K562 (cell line): ENCODE data around the gene GVQW3. TPM values are rescaled to one million over a fixed set of nuclear protein-coding genes. Genes with fewer than 3 reads are reported as not detected.

Experiments
- ATAC-seq: fragments of 200-7000 bp; cut with Tn5 transposase; 3 replicates; pipeline ENCODE4 v1.9.1; 2020; ENCODE audit warnings: moderate library complexity
- BruUV-seq: library from RNA; stranded (reverse); fragments of 400-500 nt; replicated peaks from 2 replicates; lab custom pipeline; 2021; lab: Mats Ljungman, UMichigan
- CTCF ChIA-PET: fragments of 300-600 bp; formaldehyde crosslinking; extraction: SDS; loops from one replicate; lab custom pipeline; 2021; ENCODE audit warnings: low intra/inter-chr PET ratio; lab: Yijun Ruan, JAX
- POLR2A ChIA-PET: fragments of 300-600, 350-650 bp; sonication (Branson Sonifier 250); formaldehyde crosslinking; extraction: SDS; loops from one replicate; lab custom pipeline; 2021; ENCODE audit warnings: antibody characterized with exemption, inconsistent platforms; lab: Yijun Ruan, JAX
- DNase-seq, 4 experiments: peaks; one replicate each; pipeline versions ENCODE4 v3.0.0 to v3.0.0-alpha.2; 2011 to 2018; ENCODE audit warnings: low spot score in 3 of 4, mixed read lengths in 3 of 4; ENCODE audit errors: extremely low read depth in 1 of 4
- FAIRE-seq: peaks from 2 replicates; lab custom pipeline; 2011; peaks lifted over from hg19 to GRCh38; lab: Jason Lieb, UNC
- H2AFZ ChIP-seq: 2 replicates; pipeline ENCODE4 v1.6.0; 2011; ENCODE audit warnings: low read depth, low read length, control low read depth, inconsistent platforms
- H3K27ac ChIP-seq: fragments of 200-600 bp; 3 replicates; pipeline ENCODE4 v1.8.0; 2011; ENCODE audit warnings: low read depth, mild to moderate bottlenecking, control low read depth, inconsistent platforms, low read length, moderate library complexity, mixed read lengths; ENCODE audit errors: extremely low read depth
- H3K27me3 ChIP-seq, 2 experiments: fragments of 300-600 bp in 1 of 2; 2 replicates in 1 of 2; 3 replicates in 1 of 2; pipeline versions ENCODE4 v1.6.0 to v1.8.0; 2011; ENCODE audit warnings: inconsistent platforms in 2 of 2, low read length in 2 of 2, mild to moderate bottlenecking in 1 of 2, mixed read lengths in 1 of 2, moderate library complexity in 1 of 2; ENCODE audit not compliant: control insufficient read depth in 2 of 2, insufficient read depth in 2 of 2
- H3K36me3 ChIP-seq: fragments of 300-600 bp; 3 replicates; pipeline ENCODE4 v1.8.0; 2011; ENCODE audit warnings: mild to moderate bottlenecking, low read length, inconsistent platforms; ENCODE audit not compliant: control insufficient read depth, insufficient read depth
- H3K4me1 ChIP-seq, 2 experiments: fragments of 200-600 bp in 1 of 2; replicated peaks in 1 of 2; 2 replicates in 1 of 2; 3 replicates in 1 of 2; pipeline versions ENCODE4 v1.5.1 to v1.8.0; 2011; ENCODE audit warnings: inconsistent platforms in 2 of 2, low read length in 2 of 2, mild to moderate bottlenecking in 1 of 2, mixed read lengths in 1 of 2, moderate library complexity in 1 of 2; ENCODE audit not compliant: control insufficient read depth in 2 of 2, insufficient read depth in 2 of 2
- H3K4me2 ChIP-seq: 2 replicates; pipeline ENCODE4 v1.6.1; 2011; ENCODE audit warnings: low read length, control low read depth, inconsistent platforms, mixed read lengths; ENCODE audit not compliant: insufficient read depth
- H3K4me3 ChIP-seq: fragments of 200-600 bp; sonication (generic), shearing (Covaris generic); 2 replicates; pipeline ENCODE4 v1.5.1; 2016; ENCODE audit warnings: control low read depth, inconsistent platforms
- H3K79me2 ChIP-seq: fragments of 200-600 bp; 3 replicates; pipeline ENCODE4 v1.8.0; 2011; ENCODE audit warnings: low read length, inconsistent platforms; ENCODE audit not compliant: control insufficient read depth, insufficient read depth
- H3K9ac ChIP-seq, 2 experiments: 2 replicates each; pipeline versions ENCODE4 v1.6.0 to v1.6.1; 2011; ENCODE audit warnings: low read depth in 2 of 2, low read length in 2 of 2, control low read depth in 1 of 2, inconsistent platforms in 1 of 2, mild to moderate bottlenecking in 1 of 2, mixed read lengths in 1 of 2; ENCODE audit not compliant: insufficient read depth in 1 of 2
- H3K9me1 ChIP-seq: one replicate; pipeline ENCODE4 v1.6.0; 2011; ENCODE audit warnings: inconsistent platforms, mild to moderate bottlenecking, low read length, moderate library complexity; ENCODE audit not compliant: control insufficient read depth, insufficient read depth
- H3K9me3 ChIP-seq: replicated peaks from 2 replicates; pipeline ENCODE4 v1.5.1; 2011; ENCODE audit warnings: low read depth, low read length, inconsistent platforms; ENCODE audit not compliant: control insufficient read depth, insufficient read depth
- H4K20me1 ChIP-seq: replicated peaks from 2 replicates; pipeline ENCODE4 v1.6.1; 2011; ENCODE audit warnings: low read length, inconsistent platforms, mixed read lengths; ENCODE audit not compliant: control insufficient read depth, insufficient read depth
- C11orf30 ChIP-seq: fragments of 450-650 bp; IDR thresholded peaks from 2 replicates; pipeline ENCODE4 v1.6.1; 2016; ENCODE audit warnings: low read depth, mild to moderate bottlenecking
- HOXB6 ChIP-seq: fragments of 250-450 bp; sonication (Bioruptor Pico); IDR thresholded peaks from 2 replicates; pipeline ENCODE4 v1.5.1; 2022; ENCODE audit warnings: mild to moderate bottlenecking, borderline replicate concordance
- MCM7 ChIP-seq, 2 experiments: fragments of 450-650 bp; IDR thresholded peaks; 2 replicates each; pipeline ENCODE4 v1.6.1; 2016 to 2018
- PTBP1 ChIP-seq: fragments of 200-400 bp; formaldehyde crosslinking; IDR thresholded peaks from 2 replicates; pipeline ENCODE4 v1.6.1; 2017; ENCODE audit warnings: low read depth, low read length
- TCF3 ChIP-seq: sonication (generic); formaldehyde crosslinking; IDR thresholded peaks from 2 replicates; pipeline ENCODE4 v1.4.0; 2020; ENCODE audit warnings: mild to moderate bottlenecking, missing genetic modification reagents
- ZEB2 ChIP-seq: fragments of 450-650 bp; IDR thresholded peaks from 2 replicates; pipeline ENCODE4 v1.6.1; 2016
- ZNF134 ChIP-seq: fragments of 250-450 bp; sonication (Bioruptor Pico); conservative IDR thresholded peaks from 2 replicates; pipeline ENCODE4 v1.4.0; 2020
- ZNF316 ChIP-seq: fragments of 450-650 bp; IDR thresholded peaks from 2 replicates; pipeline ENCODE4 v1.6.1; 2016
- WGBS: fragments of 100-300 bp; shearing (Covaris generic); methylation state at CpG from one replicate; pipeline ENCODE4 v1.1.6; 2016; ENCODE audit warnings: low coverage, mixed read lengths; ENCODE audit not compliant: insufficient coverage; ENCODE audit errors: missing lambda C conversion rate; 5-methylcytosine and 5-hydroxymethylcytosine counted together
- in situ Hi-C: fragments of 300-500 bp; cut with MboI; formaldehyde crosslinking; loops from 4 replicates; pipeline ENCODE4 v1.15.0; 2018; ENCODE audit warnings: inconsistent platforms, mixed read lengths
- intact Hi-C: fragments of 100-400 bp; cut with micrococcal nuclease; formaldehyde crosslinking; loops from 2 replicates; pipeline ENCODE4 v1.14.2; 2022
- polyA plus RNA-seq, 8 experiments: library from polyadenylated mRNA; depleted of rRNA in 4 of 8; stranded (reverse) in 5 of 8; unstranded in 3 of 8; fragments of >200 nt; fragmentation: Nextera tagmentation in 2 of 8; fragmentation: Illumina TruSeq in 1 of 8; extraction: Ambion mirVana in 2 of 8; extraction: Trizol in 1 of 8; gene quantifications; 2 replicates each; pipeline versions ENCODE4 v1.2.1 to v1.2.3, GENCODE V29; 2011 to 2014; ENCODE audit warnings: inconsistent platforms in 1 of 8, missing spikeins in 1 of 8
- total RNA-seq, 7 experiments: library from RNA; depleted of rRNA in 6 of 7; stranded (reverse); fragments of >200 nt in 6 of 7; fragmentation: Illumina TruSeq in 2 of 7; extraction: Trizol in 2 of 7; gene quantifications; 2 replicates each; pipeline versions ENCODE4 v1.2.1 to v1.2.3, GENCODE V29; 2011 to 2021; ENCODE audit warnings: low replicate concordance in 1 of 7
- TF ChIP-seq, protein P1 (sequence below), 2 experiments: fragments of 450-650 bp in 1 of 2; IDR thresholded peaks; 2 replicates each; pipeline ENCODE4 v1.6.1; 2011 to 2017; ENCODE audit warnings: low read depth in 2 of 2, antibody characterized with exemption in 1 of 2, borderline replicate concordance in 1 of 2, low read length in 1 of 2, mild to moderate bottlenecking in 1 of 2, mixed read lengths in 1 of 2; ENCODE audit not compliant: control insufficient read depth in 1 of 2

Gene GVQW3
- total and polyA plus RNA-seq, 9 of the 15 experiments (the other 6 are each of a cell fraction or from before 2014, with no cell fraction given), result 0.66 to 5.7 (median 2.1) TPM

DNA sequence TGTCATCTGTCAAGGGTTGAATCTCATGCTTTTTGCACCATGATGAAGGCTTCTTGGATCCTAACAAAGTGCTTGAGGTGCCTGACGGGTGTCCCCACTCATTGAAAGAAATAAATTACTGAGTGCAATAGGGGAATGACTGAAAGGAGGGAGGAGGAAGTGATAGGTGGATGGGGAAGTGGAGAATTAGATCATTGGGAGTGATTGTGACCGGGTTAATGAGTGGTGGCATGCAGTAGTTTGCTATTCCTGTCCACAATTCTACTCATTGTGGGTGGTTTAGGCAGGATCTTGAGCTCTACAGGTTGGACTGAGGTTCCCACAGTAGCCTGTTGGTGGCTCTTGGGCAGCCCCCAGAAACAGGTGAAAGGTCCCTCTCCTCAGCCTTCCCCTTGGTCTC lies 44.5 kb upstream of the GVQW3 start (continued):
- TF ChIP-seq, protein P1, sequence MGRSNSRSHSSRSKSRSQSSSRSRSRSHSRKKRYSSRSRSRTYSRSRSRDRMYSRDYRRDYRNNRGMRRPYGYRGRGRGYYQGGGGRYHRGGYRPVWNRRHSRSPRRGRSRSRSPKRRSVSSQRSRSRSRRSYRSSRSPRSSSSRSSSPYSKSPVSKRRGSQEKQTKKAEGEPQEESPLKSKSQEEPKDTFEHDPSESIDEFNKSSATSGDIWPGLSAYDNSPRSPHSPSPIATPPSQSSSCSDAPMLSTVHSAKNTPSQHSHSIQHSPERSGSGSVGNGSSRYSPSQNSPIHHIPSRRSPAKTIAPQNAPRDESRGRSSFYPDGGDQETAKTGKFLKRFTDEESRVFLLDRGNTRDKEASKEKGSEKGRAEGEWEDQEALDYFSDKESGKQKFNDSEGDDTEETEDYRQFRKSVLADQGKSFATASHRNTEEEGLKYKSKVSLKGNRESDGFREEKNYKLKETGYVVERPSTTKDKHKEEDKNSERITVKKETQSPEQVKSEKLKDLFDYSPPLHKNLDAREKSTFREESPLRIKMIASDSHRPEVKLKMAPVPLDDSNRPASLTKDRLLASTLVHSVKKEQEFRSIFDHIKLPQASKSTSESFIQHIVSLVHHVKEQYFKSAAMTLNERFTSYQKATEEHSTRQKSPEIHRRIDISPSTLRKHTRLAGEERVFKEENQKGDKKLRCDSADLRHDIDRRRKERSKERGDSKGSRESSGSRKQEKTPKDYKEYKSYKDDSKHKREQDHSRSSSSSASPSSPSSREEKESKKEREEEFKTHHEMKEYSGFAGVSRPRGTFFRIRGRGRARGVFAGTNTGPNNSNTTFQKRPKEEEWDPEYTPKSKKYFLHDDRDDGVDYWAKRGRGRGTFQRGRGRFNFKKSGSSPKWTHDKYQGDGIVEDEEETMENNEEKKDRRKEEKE (IDR thresholded peaks at IDR 0.05; ENCODE audit: borderline replicate concordance in 1 of 2, control insufficient read depth in 1 of 2, low read depth in 2 of 2, low read length in 1 of 2), result no peak
- TF ChIP-seq MCM7 (IDR thresholded peaks at IDR 0.05), result no peak
- no peak for TF ChIP-seq ZEB2
- no peak for TF ChIP-seq PTBP1
- no peak for TF ChIP-seq TCF3 (CRISPR knock-in tag)
- no peak for TF ChIP-seq HOXB6 (CRISPR knock-in tag)

DNA sequence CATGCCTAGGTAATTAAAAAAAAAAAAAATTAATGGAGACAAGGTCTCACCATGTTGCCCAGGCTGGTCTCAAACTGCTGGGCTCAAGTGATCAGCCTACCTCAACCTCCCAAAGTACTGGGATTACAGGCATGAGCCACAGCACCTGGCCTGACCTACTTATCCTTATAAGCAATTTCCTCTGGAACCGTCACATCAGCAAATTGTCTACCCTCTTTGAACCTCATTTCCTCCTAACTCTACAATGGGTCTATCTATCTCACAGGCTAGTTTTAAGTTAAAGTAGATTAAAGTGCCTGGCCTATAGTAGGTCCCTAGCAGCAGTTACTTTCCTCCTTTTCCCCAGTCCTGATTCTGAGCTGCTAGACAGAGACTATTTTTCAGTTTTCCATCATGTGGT lies 43.7 kb upstream of the GVQW3 start:
- H3K4me3 ChIP-seq, result no peak overlapping the region
- POLR2A ChIA-PET, result interaction anchor here (0.5 kb wide), 1 partner anchor 11 kb away, joined by 3 read pairs; no protein-coding TSS in a partner anchor
- CTCF ChIA-PET, result no interaction called here

More for the DNA sequence above, 43.7 kb upstream of the GVQW3 start:
- no peaks in the 10 kb centered on the region for H3K79me2 ChIP-seq
- H3K27me3 ChIP-seq, result no peaks in the 10 kb centered on the region
- no TSS peak for BruUV-seq
- peaks cover 8% of the 10 kb centered on the region for H3K9me3 ChIP-seq
- H3K27ac ChIP-seq, result no peak overlapping the region
- no peak overlapping the region for H3K9ac ChIP-seq
- H3K9me1 ChIP-seq, result no peaks in the 10 kb centered on the region
- 22% methylated on average over 1 of the region's 1 CpG for WGBS
- intact Hi-C loops, result no loop called here
- no peaks in the 10 kb centered on the region for H3K36me3 ChIP-seq
- FAIRE-seq (no peak), DNase-seq (no peak), ATAC-seq (no peak)
- in situ Hi-C loops, result no loop called here
- H3K4me1 ChIP-seq, result no peaks in the 10 kb centered on the region; a peak in 1 of 5 replicates
- TF ChIP-seq ZNF134 (CRISPR knock-in tag) (no peak), C11orf30 (peak; percentile 53), ZNF316 (peak; percentile 69)
- H2AFZ ChIP-seq, result no peak overlapping the region
- H3K4me2 ChIP-seq, result no peak overlapping the region
- H4K20me1 ChIP-seq, result no peaks in the 10 kb centered on the region
